ENCODE results near the gene MEIS2.

Gene MEIS2

GRCh38 chr15:36898536-36899126, 201.7 kb downstream of the MEIS2 start:
- Histone ChIP-seq H4K20me1 (ENCODE audit: insufficient read depth) (no peaks in the 10 kb centered on the region), H3K4me2 (no peak overlapping the region), H3K79me2 (ENCODE audit: insufficient read depth, low read depth) (no peaks in the 10 kb centered on the region), H3K4me3 (IDR thresholded peaks at IDR 0.05; ENCODE audit: insufficient read depth, low read depth, low read length) (no peak overlapping the region), H3K27ac (no peak overlapping the region), H3K4me1 (ENCODE audit: low read depth, poor library complexity, severe bottlenecking) (no peaks in the 10 kb centered on the region), H3K27me3 (ENCODE audit: insufficient read depth, low read depth) (no peaks in the 10 kb centered on the region), H3K9ac (no peak overlapping the region), H3K36me3 (ENCODE audit: insufficient read depth) (no peaks in the 10 kb centered on the region), H2AFZ (ENCODE audit: low read depth) (no peak overlapping the region)
- TF ChIP-seq, protein P1, sequence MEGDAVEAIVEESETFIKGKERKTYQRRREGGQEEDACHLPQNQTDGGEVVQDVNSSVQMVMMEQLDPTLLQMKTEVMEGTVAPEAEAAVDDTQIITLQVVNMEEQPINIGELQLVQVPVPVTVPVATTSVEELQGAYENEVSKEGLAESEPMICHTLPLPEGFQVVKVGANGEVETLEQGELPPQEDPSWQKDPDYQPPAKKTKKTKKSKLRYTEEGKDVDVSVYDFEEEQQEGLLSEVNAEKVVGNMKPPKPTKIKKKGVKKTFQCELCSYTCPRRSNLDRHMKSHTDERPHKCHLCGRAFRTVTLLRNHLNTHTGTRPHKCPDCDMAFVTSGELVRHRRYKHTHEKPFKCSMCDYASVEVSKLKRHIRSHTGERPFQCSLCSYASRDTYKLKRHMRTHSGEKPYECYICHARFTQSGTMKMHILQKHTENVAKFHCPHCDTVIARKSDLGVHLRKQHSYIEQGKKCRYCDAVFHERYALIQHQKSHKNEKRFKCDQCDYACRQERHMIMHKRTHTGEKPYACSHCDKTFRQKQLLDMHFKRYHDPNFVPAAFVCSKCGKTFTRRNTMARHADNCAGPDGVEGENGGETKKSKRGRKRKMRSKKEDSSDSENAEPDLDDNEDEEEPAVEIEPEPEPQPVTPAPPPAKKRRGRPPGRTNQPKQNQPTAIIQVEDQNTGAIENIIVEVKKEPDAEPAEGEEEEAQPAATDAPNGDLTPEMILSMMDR (conservative IDR thresholded peaks at IDR 0.05; ENCODE audit: low read depth, low read length), result no peak

DNA sequence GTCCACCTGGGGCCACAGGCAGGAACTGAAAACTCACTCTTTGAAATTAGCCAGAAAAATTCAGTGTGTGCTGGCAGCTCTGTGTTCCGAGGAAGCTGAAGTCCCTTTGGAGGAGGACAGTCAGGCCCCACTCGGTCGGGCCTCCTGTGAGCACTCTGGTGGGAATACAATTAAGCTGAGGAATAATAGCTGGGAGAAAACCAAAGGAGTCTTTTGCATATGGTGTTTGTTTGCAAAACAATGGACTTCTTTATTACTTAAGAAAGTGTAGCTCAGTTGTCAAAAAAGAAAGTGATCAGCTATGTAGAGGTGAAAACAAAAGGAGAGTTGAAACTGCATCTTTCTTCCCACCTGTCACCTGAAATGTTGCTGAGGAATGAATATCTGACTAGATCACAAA, 202.5 kb downstream of the MEIS2 start:
- TF ChIP-seq, protein P1 (conservative IDR thresholded peaks at IDR 0.05; ENCODE audit: low read depth, low read length), result no peak
- H3K79me2 ChIP-seq (ENCODE audit: insufficient read depth, low read depth), result no peaks in the 10 kb centered on the region
- H3K27me3 ChIP-seq (ENCODE audit: insufficient read depth, low read depth), result no peaks in the 10 kb centered on the region
- H3K4me2 ChIP-seq, result no peak overlapping the region
- no peaks in the 10 kb centered on the region for H3K36me3 ChIP-seq (ENCODE audit: insufficient read depth)
- no peaks in the 10 kb centered on the region for H3K4me1 ChIP-seq (ENCODE audit: low read depth, poor library complexity, severe bottlenecking)
- H4K20me1 ChIP-seq (ENCODE audit: insufficient read depth), result no peaks in the 10 kb centered on the region
- no peak overlapping the region for H3K27ac ChIP-seq
- no peak overlapping the region for H3K9ac ChIP-seq
- no peak overlapping the region for H2AFZ ChIP-seq (ENCODE audit: low read depth)
- no peak overlapping the region for H3K4me3 ChIP-seq (IDR thresholded peaks at IDR 0.05; ENCODE audit: insufficient read depth, low read depth, low read length)

- H3K4me2 ChIP-seq, result no peak overlapping the region
- no peak overlapping the region for H2AFZ ChIP-seq (ENCODE audit: low read depth)
- no peaks in the 10 kb centered on the region for H3K4me1 ChIP-seq (ENCODE audit: low read depth, poor library complexity, severe bottlenecking)
- H3K36me3 ChIP-seq (ENCODE audit: insufficient read depth), result no peaks in the 10 kb centered on the region
- TF ChIP-seq, protein P1 (conservative IDR thresholded peaks at IDR 0.05; ENCODE audit: low read depth, low read length), result no peak
- no peaks in the 10 kb centered on the region for H4K20me1 ChIP-seq (ENCODE audit: insufficient read depth)
- no peaks in the 10 kb centered on the region for H3K79me2 ChIP-seq (ENCODE audit: insufficient read depth, low read depth)
- no peak overlapping the region for H3K27ac ChIP-seq
- no peak overlapping the region for H3K4me3 ChIP-seq (IDR thresholded peaks at IDR 0.05; ENCODE audit: insufficient read depth, low read depth, low read length)
- no peaks in the 10 kb centered on the region for H3K27me3 ChIP-seq (ENCODE audit: insufficient read depth, low read depth)
- no peak overlapping the region for H3K9ac ChIP-seq
Measured at GRCh38 chr15:36896949-36897348, 203.4 kb downstream of the MEIS2 start.

DNA sequence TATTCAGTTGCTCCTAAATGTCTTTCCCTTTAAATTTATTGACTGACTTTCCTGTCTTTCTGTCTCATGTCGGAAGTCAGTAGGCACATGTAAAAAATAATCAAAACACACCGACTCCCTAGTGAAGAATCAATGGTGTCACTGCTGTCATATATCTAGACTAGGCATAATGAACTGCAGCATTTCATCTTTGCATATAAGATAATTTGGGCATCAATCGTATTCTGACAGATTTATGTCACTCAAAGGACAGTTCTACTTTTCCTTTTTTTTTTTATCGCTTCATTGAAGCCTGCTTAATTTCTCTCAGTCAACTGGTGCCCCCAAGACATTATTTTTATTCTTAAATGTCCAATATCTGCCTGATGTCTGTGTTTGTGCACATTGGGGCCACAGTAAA, 206.3 kb downstream of the MEIS2 start:
- H3K27ac ChIP-seq, result no peak overlapping the region

More for the DNA sequence above, 206.3 kb downstream of the MEIS2 start:
- H3K4me3 ChIP-seq (IDR thresholded peaks at IDR 0.05; ENCODE audit: insufficient read depth, low read depth, low read length), result no peak overlapping the region
- H3K4me2 ChIP-seq, result no peak overlapping the region
- TF ChIP-seq, protein P1 (conservative IDR thresholded peaks at IDR 0.05; ENCODE audit: low read depth, low read length), result no peak
- H3K27me3 ChIP-seq (ENCODE audit: insufficient read depth, low read depth), result no peaks in the 10 kb centered on the region
- H3K9ac ChIP-seq, result no peak overlapping the region
- H2AFZ ChIP-seq (ENCODE audit: low read depth), result no peak overlapping the region
- no peaks in the 10 kb centered on the region for H4K20me1 ChIP-seq (ENCODE audit: insufficient read depth)
- H3K36me3 ChIP-seq (ENCODE audit: insufficient read depth), result no peaks in the 10 kb centered on the region
- no peaks in the 10 kb centered on the region for H3K4me1 ChIP-seq (ENCODE audit: low read depth, poor library complexity, severe bottlenecking)
- H3K79me2 ChIP-seq (ENCODE audit: insufficient read depth, low read depth), result no peaks in the 10 kb centered on the region

All from KMS-11 (cell line).